PC-9 (cell line): ENCODE data around the gene DBX1. TPM values are rescaled to one million over a fixed set of nuclear protein-coding genes. Genes with fewer than 3 reads are reported as not detected.
A peak's percentile ranks its signal among the peaks of the same experiment; 100 is the strongest.

Source experiments
- BruUV-seq: library from RNA; stranded (reverse); fragments of 400-500 nt; replicated peaks from 2 replicates; lab custom pipeline; 2021; lab: Mats Ljungman, UMichigan
- CTCF ChIA-PET: fragments of 300-600 bp; sonication (Branson Sonifier 250); formaldehyde crosslinking; loops from one replicate; lab custom pipeline; 2022; ENCODE audit warnings: antibody characterized with exemption; lab: Charles Lee
- POLR2A ChIA-PET: fragments of 300-600 bp; sonication (Branson Sonifier 250); formaldehyde crosslinking; loops from one replicate; lab custom pipeline; 2022; ENCODE audit warnings: antibody characterized with exemption; ENCODE audit not compliant: unreplicated experiment; lab: Charles Lee
- DNase-seq, 2 experiments: peaks; one replicate each; pipeline versions ENCODE4 v3.0.0 to v3.0.0-alpha.2; 2015 to 2022; ENCODE audit warnings: mixed read lengths in 1 of 2
- H2AFZ ChIP-seq: fragments of 200-600 bp; sonication (generic); 2 replicates; pipeline ENCODE4 v1.8.1; 2017; ENCODE audit warnings: antibody characterized with exemption
- H3F3A ChIP-seq: fragments of 200-600 bp; sonication (generic); 2 replicates; pipeline ENCODE4 v1.8.1; 2017; ENCODE audit warnings: antibody characterized with exemption, mild to moderate bottlenecking, low read depth; ENCODE audit not compliant: insufficient read depth
- H3K27ac ChIP-seq: fragments of 200-600 bp; sonication (generic); 2 replicates; pipeline ENCODE4 v1.6.1; 2016; ENCODE audit warnings: mixed run types
- H3K27me3 ChIP-seq: fragments of 200-600 bp; sonication (generic); 2 replicates; pipeline ENCODE4 v1.6.1; 2016; ENCODE audit warnings: low read depth, mixed run types; ENCODE audit not compliant: insufficient read depth
- H3K36me3 ChIP-seq: fragments of 200-600 bp; sonication (generic); 2 replicates; pipeline ENCODE4 v1.6.1; 2016; ENCODE audit warnings: low read depth, mixed run types
- H3K4me1 ChIP-seq: fragments of 200-600 bp; sonication (generic); replicated peaks from 2 replicates; pipeline ENCODE4 v1.6.1; 2016; ENCODE audit warnings: mixed run types; ENCODE audit not compliant: insufficient read depth
- H3K4me2 ChIP-seq: fragments of 200-600 bp; sonication (generic); 2 replicates; pipeline ENCODE4 v1.6.1; 2017; ENCODE audit warnings: mixed run types
- H3K4me3 ChIP-seq: fragments of 200-600 bp; sonication (generic); 2 replicates; pipeline ENCODE4 v1.6.1; 2016; ENCODE audit warnings: mixed run types
- H3K79me2 ChIP-seq: fragments of 200-600 bp; sonication (generic); 2 replicates; pipeline ENCODE4 v1.6.1; 2017; ENCODE audit warnings: low read depth, mixed run types
- H3K9me2 ChIP-seq: fragments of 200-600 bp; sonication (generic); 2 replicates; pipeline ENCODE4 v1.8.1; 2017; ENCODE audit warnings: mild to moderate bottlenecking; ENCODE audit not compliant: insufficient read depth
- H3K9me3 ChIP-seq: fragments of 200-600 bp; sonication (generic); 2 replicates; pipeline ENCODE4 v1.8.1; 2016; ENCODE audit warnings: low read depth; ENCODE audit not compliant: insufficient read depth
- H4K20me1 ChIP-seq: fragments of 200-600 bp; sonication (generic); 2 replicates; pipeline ENCODE4 v1.8.1; 2017; ENCODE audit not compliant: insufficient read depth
- CTCF ChIP-seq: fragments of 200-600 bp; sonication (generic); conservative IDR thresholded peaks from 2 replicates; pipeline ENCODE4 v1.6.1; 2017; ENCODE audit warnings: mixed run types, antibody characterized with exemption, mild to moderate bottlenecking, moderate library complexity
- EZH2 ChIP-seq: fragments of 200-600 bp; sonication (generic); IDR thresholded peaks from 2 replicates; pipeline ENCODE4 v1.8.0; 2017; ENCODE audit warnings: antibody characterized with exemption, low read depth
- intact Hi-C: fragments of 100-400 bp; cut with micrococcal nuclease; formaldehyde crosslinking; loops from one replicate; pipeline ENCODE4 v1.10.0; 2022; ENCODE audit not compliant: unreplicated experiment
- total RNA-seq: library from RNA; stranded (reverse); gene quantifications from 2 replicates; pipeline ENCODE4 v1.2.3, GENCODE V29; 2021

Gene DBX1
- total RNA-seq, 1 experiment from 2014 or later, result not detected

DNA sequence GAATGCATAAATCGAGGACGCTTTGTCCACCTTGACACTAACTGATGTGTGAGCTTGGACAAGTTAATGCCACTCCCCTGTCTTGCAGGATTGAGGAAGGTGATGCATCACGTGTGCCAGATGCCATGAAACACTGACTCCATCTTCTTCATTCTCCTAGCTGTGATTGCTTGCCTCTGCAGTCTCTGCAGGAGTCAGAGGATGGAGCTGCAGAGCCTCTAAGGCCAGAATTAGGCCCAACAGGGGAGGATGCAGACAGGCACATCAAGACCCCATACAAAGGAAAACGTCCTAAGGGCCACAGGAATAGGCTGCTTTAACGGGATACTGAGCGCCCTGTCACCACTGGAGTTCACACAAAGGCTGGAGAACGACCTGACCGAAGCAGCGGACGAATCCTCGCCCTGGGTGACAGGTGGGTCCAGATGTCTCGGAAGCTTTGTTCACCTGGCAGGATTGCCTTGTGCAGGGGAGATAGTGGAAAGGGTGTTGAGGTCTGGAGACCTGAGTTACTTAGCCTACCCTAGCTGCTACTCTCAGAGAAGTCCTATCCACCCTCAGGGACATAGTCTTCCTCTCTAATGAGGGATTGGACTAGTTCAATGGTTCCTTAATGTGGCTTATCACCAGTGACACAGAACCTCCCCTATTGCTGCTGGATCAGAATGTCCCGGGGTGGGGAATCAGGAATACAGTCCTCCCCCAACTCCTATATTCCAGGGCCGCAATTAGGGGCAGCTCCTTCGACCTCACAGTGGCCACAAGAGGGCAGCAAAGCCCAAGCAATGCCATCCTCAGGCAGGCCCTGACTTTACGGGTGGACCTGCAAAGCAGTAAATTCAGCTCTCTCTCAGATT lies 32.4 kb downstream of the DBX1 start:
- Histone ChIP-seq H2AFZ (no peak overlapping the region), H3K9me2 (no peaks in the 10 kb centered on the region), H4K20me1 (no peaks in the 10 kb centered on the region), H3K27me3 (no peaks in the 10 kb centered on the region), H3K4me3 (no peak overlapping the region), H3K9me3 (no peaks in the 10 kb centered on the region), H3F3A (no peaks in the 10 kb centered on the region), H3K27ac (no peak overlapping the region), H3K79me2 (no peaks in the 10 kb centered on the region), H3K4me1 (no peaks in the 10 kb centered on the region), H3K36me3 (no peaks in the 10 kb centered on the region), H3K4me2 (no peak overlapping the region)
- ChIA-PET POLR2A (interaction anchor here (0.5 to 0.7 kb wide), 2 partner anchors 211 to 225 kb away, joined by 4 read pairs; no protein-coding TSS in a partner anchor), CTCF (interaction anchor here (0.6 to 3.1 kb wide), 5 partner anchors 146 to 1384 kb away, joined by 3 to 17 read pairs (median 5); no protein-coding TSS in a partner anchor)
- no TSS peak for BruUV-seq
- peak; percentile 51 to 72 for DNase-seq
- TF ChIP-seq EZH2 (no peak), CTCF (peak; percentile 93)
- intact Hi-C loops, result loop anchor here (1.0 to 10.0 kb wide), 3 partner anchors 177 to 1387 kb away; no protein-coding TSS in a partner anchor

DNA sequence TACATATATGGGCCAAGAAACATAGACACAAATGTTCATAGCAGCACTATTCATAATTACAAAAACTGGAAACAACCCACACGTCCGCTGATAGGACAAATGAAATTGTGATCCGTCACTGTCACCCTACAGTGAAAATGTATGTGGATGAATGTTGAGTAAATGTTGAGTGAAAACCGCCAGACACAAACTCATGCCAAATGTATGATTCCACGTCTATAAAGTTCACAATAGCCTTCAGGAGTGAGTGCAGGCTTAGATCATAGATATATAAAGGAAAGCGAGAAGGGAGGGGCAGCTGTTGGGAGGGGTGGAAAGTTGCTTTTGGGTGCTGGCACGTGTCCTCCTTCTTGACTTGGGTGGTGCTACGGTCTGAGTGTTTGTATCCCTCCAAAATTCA lies 33.6 kb downstream of the DBX1 start:
- Histone ChIP-seq H3K4me2 (no peak overlapping the region), H3K9me3 (no peaks in the 10 kb centered on the region), H3F3A (no peaks in the 10 kb centered on the region), H3K9me2 (no peaks in the 10 kb centered on the region), H3K4me1 (no peaks in the 10 kb centered on the region), H3K27ac (no peak overlapping the region), H3K79me2 (no peaks in the 10 kb centered on the region), H3K4me3 (no peak overlapping the region), H2AFZ (no peak overlapping the region), H3K36me3 (no peaks in the 10 kb centered on the region), H4K20me1 (no peaks in the 10 kb centered on the region), H3K27me3 (no peaks in the 10 kb centered on the region)
- TF ChIP-seq CTCF (no peak), EZH2 (no peak)
- DNase-seq, result no peak
- CTCF ChIA-PET, result no interaction called here
- POLR2A ChIA-PET, result no interaction called here
- BruUV-seq, result no TSS peak
- intact Hi-C loops, result loop anchor here (10.0 kb wide), 1 partner anchor 1388 kb away; no protein-coding TSS in a partner anchor

DNA sequence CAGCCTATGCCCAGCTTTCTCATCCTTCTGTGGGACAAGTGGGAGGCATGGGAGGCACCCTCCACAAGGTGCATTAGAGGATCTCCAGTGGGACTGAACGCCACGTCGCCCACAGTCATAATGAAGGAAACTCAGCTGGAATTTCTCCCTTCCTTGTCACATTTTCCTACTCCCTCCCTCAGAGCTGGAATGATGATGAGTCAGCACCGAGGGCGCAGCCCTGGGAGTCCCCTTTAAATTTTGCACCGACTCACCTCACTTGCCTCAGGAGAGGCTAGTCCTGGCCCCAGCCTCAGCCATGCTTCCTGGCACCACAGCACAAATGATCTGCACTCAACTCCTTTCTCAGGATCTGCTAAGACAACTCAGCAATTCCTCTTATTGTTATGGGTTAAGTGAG lies 34.3 kb downstream of the DBX1 start:
- Histone ChIP-seq H3K27ac (no peak overlapping the region), H3K4me1 (no peaks in the 10 kb centered on the region), H3K9me3 (no peaks in the 10 kb centered on the region), H3K79me2 (no peaks in the 10 kb centered on the region), H3F3A (no peaks in the 10 kb centered on the region), H3K4me2 (no peak overlapping the region), H3K4me3 (no peak overlapping the region), H4K20me1 (no peaks in the 10 kb centered on the region), H3K27me3 (no peaks in the 10 kb centered on the region), H2AFZ (no peak overlapping the region), H3K36me3 (no peaks in the 10 kb centered on the region), H3K9me2 (no peaks in the 10 kb centered on the region)
- DNase-seq, result peak in 1 of 2 experiments; percentile 13
- no TSS peak for BruUV-seq
- CTCF ChIA-PET, result no interaction called here
- POLR2A ChIA-PET, result no interaction called here
- TF ChIP-seq EZH2, result no peak
- TF ChIP-seq CTCF, result no peak
- intact Hi-C loops, result loop anchor here (10.0 kb wide), 1 partner anchor 1389 kb away; no protein-coding TSS in a partner anchor
